HG03045 (cell line): Measurements from ENCODE around the gene TWNK.
"Not testable (repeated sequence)": the region's sequence is repeated elsewhere in the genome, so short reads cannot be mapped to it uniquely, and the experiment has no call there.

ENCODE experiments used
- ATAC-seq: cut with Tn5 transposase; IDR thresholded peaks from one replicate; pipeline ENCODE4 v1.9.1; 2021; ENCODE audit warnings: mild to moderate bottlenecking, moderate library complexity; ENCODE audit not compliant: unreplicated experiment

The TWNK gene

DNA sequence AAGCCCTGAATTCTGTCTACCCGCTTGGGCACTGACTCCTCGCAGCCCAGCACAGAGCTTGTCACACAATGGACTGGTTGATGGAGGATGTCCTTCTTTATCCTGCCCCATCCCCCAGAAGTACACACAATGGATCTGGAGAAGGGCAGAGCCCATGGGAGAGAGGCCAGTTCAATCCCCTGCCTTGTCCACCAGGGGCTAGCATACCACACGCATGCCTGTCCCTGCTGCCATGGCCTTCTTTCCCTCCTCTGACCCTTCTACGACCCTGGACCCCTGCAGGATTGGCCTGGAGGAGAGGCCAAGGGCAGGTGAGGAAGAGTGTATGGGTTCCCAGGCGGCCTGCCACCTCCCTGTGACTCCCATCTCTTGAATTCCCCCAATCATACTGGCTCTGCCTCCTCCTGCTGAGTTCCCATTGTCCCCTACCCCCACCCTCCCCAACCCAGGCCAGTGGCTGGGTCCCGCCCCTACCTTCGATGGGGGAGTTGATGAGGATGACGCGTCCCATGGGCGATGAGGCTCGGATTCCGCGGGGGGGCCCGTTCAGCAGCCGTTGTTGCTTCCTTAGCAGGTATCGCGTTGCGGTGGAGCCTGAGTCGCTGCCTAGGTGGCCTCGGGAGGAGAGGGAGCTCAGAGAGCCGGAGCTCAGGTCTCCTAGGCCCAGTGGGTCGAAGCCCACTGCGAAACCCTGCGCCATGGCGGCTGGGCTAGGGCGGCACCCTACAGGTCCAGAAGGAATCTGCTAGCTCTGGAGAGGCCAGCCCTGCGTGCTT lies 42.4 kb downstream of the TWNK start:
- no peak for ATAC-seq

DNA sequence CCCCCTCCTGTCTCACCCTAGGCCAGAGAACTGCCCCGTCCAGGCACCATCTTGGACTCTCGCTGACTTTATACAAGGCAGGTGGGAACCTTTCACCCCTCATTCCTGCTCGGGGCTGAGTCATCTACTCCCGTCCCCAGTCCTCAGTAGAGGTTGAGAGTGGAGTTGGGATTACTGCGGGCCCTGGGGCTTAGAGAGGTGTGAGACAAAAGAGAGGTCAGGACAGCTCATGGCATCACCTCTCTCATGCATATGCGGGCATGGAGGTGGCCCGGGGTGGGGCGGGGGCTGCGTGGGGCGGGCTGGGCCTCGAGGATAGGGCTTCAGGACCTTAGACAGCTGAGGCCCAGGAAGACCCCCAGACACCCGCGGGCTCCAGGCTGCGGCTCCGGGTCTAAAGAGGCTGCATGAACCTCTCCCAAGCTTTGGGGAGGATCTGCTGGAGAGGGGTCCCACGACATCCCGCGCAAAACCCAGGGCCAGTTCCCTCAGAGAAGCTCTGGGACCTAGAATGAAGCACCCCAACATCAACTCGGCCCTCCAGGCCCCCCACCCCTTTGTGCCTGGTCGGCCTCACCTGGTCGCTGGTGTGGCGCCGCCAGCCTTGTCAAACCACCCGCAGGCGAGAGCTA lies 43.3 kb downstream of the TWNK start:
- ATAC-seq, result no peak

DNA sequence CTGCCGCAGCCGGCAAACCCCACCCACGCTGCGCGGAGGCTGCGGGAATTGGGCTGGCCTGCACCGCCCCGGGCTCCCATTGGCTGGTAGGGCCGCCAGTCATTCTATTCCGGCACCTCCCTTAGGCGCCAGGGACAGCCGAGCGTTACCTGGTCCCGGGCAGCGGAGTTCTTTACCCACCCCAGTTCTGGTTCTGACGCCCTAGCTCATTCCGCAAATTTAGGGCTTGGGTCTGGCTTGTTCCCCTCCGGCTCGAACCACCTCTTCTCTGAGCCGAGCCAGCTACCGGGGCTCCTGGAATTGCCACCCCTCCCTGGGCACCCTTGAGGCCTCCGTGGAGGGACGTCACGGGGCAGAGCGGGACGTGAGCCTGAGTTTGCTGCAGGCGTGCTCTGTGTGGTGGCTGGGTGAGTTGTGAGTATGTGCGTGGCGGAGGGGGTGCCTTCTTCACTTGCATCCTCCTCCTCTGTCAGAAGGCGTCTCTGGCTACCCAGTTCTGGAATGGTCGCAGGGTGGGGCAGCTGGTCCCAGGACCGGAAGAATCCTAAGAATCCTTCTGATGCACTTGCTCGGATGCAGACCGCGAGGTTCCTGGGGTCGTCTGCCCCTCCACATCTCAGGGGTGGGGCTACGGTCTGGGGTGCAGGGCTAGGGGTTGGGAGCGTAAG lies 43.9 kb downstream of the TWNK start, which contains the start of the genes PDZD7 and SFXN3:
Gene PDZD7, minus strand, starts transcription at position 2 of the 668 bp plus-strand sequence. CDS start 910 bp downstream, outside the sequence.
Gene SFXN3, plus strand, starts transcription at position 107 of the 668 bp plus-strand sequence. CDS start 3,461 bp downstream, outside the sequence.
- ATAC-seq, result peak; percentile 94

GRCh38 chr10:101031796-101032636 lies 44.7 kb downstream of the TWNK start:
- ATAC-seq, result peak; percentile 48

DNA sequence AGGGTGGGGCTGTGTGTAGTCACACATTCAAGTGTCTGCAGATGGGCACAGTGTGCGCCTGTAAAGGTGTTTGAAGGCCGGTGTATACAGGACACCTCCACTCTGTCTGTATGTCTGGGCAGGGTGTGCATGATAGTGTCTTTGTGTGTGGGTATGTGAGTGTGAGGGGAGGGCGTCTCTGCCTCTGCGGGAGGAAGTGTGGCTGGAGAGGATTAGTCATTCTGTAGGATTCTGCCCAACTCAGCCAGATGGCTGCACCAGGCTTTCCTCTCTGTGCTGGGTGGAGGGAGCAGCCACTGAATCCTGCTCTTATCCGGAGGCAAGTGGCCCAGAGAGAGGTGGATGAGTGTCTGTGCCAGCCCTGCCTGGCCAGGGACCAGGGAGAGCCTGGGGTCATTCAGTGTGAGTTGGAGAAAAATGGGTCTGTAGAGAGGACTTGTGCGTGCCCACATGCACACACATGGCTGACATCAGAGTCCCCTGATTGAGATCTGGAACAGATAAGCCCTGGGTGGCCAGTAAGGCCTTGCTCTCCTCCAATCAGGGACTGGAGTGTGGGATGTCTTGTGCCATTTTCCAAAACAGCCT lies 45.4 kb downstream of the TWNK start:
- ATAC-seq, result peak; percentile 8

DNA sequence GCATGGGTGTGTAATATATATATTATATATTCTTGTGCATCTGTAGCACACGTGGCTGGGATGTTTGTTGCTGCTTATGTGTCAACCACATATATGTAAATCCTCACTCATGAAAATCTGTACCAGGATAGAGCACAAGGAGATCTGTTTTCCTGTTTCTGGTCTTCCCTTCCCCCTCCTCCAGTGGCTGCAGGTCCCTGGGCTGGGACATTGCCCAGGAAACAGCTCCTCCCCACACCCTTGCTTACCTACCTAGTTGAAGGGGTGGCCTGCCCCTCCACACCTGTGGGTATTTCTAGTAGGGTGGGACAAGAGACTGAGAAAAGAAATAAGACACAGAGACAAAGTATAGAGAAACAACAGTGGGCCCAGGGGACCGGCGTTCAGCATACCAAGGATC lies 45.9 kb downstream of the TWNK start:
- no peak for ATAC-seq

DNA sequence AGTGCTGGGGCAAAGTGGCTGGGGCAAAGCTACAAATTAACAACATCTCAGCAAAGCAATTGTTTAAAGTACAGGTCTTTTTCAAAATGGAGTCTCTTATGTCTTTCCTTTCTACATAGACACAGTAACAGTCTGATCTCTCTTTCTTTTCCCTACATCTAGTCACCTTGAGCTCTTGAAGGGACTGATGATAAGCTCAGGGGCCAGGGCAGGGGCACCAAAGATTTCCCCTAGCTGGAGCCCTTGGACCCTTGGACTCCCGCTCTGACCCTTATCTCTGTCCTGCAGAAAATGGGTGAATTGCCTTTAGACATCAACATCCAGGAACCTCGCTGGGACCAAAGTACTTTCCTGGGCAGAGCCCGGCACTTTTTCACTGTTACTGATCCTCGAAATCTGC lies 47.1 kb downstream of the TWNK start:
- not testable (repeated sequence) for ATAC-seq

- ATAC-seq, result no peak
Measured at GRCh38 chr10:101035314-101035713, 48.0 kb downstream of the TWNK start.

- ATAC-seq, result no peak
Measured at GRCh38 chr10:101035916-101036702, 48.8 kb downstream of the TWNK start.

DNA sequence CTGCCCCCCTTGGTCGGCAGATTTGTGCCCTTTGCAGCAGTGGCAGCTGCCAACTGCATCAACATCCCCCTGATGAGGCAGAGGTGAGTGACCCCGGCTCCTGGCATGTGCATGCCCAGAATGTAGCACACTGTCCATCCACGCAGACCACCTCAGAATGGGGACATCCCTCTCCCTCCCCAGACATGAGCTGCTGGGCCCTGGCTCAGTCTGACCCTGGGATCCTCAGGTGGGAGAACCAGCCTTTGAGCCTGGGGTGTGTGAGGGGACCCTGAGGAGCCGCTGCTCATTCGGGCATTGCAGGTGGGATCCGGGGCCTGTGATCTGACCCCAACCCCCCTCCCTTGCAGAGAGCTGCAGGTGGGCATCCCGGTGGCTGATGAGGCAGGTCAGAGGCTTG lies 49.4 kb downstream of the TWNK start:
- ATAC-seq, result no peak

DNA sequence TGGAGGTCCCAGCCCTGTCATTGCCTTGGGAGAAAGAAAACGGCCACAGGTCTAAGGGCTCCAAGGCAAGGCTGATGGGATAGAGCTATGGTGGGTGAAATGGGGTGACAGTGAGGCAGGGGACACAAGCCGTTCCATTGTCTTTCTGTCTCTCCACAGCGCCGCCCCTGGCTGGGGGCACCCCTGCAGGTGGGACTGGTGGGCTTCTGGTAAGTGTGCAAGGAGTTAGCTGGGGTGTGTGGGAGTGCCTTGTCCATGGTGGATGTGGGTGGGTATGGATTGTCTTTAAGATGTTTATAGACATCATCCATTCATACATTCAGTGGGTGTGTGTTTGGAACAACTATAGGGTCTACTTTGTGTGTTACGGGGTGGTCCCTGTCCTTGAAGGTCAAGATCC lies 51.1 kb downstream of the TWNK start:
- ATAC-seq, result no peak

- ATAC-seq, result no peak
Measured at GRCh38 chr10:101040061-101040460, 52.7 kb downstream of the TWNK start.

- no peak for ATAC-seq
Measured at GRCh38 chr10:101040851-101041250, 53.5 kb downstream of the TWNK start.

DNA sequence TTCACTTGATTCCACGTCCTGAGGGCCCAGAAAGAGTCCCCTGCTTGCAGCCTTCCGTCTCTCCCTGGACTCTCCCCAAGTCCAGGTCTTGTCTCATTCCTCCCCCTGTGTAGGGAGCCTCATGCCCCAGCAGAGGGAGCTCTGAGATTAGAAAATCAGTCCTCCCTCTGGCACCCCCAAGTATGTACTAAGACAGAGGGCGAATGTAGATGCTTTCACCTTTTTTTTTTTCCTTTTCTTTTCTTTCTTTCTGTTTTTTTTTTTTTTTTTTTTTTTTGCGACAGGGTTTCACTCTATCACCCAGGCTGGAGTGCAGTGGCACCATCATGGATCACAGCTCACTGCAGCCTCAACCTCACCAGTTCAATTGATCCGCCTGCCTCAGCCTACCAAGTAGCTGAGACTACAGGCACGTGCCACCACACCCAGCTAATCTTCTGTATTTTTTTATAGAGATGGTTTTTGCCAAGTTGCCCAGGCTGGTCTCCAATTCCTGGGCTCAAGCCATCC lies 54.0 kb downstream of the TWNK start:
- peak; percentile 56 for ATAC-seq

GRCh38 chr10:101042118-101042517 lies 54.8 kb downstream of the TWNK start:
- ATAC-seq, result no peak

- ATAC-seq, result peak; percentile 96
Measured at GRCh38 chr10:101042667-101043362, 55.5 kb downstream of the TWNK start.

GRCh38 chr10:101043363-101043707 lies 56.0 kb downstream of the TWNK start:
- ATAC-seq, result no peak
